Kasumi-1 (cell line): ENCODE results near the gene ESRP2.

ENCODE experiments used
- DNase-seq, 2 experiments: peaks; one replicate each; lab custom pipeline; 2025; lab: John Stamatoyannopoulos, UW

ESRP2 gene

GRCh38 chr16:68235887-68236136 lies at the start of gene ESRP2:
Gene ESRP2, minus strand, starts transcription at chr16:68236127. Its CDS starts 82 bp downstream, at chr16:68236045.
- DNase-seq = no peak

GRCh38 chr16:68285683-68286082 lies 49.8 kb upstream of the ESRP2 start:
- no peak for DNase-seq

GRCh38 chr16:68284847-68285246 lies 48.9 kb upstream of the ESRP2 start:
- DNase-seq = peak; percentile 77 to 85

DNA sequence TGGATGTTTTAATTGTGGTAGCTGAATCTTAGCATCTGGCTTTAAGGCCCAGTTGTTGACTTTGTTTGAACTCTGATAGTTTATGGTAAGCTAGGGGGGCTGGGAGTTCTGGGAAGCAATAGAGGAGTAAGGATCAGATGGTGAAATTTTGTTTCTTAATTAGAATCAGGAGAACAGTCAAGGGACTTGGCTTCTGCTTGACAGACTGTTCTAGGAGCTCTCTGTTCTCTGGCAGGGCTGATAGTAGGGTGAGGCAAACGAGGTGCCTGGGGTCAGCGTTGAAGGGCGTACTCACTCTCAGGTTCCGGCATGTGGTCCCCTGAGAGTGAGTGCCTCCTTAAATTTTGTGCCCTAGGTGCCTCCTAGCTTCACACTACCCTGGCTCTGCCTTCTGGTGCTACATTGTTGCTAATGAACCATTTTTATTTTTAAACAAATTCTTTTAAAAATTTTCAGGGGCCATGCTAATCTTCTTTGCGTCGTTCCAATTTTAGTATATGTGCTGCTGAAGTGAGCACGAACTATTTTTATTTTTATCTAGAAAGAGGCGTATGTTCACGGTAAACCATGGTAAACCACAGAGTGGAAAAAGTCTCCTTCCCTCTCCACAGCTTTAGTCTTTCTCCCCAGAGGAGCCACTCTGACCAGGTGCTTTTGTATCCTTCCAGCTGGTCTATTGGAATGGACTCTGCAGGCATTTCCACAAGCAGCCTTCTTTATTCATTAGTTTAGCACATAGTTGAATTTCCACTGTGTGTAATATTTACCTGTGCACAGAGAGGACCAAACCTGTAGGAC lies 48.1 kb upstream of the ESRP2 start:
- DNase-seq = no peak

DNA sequence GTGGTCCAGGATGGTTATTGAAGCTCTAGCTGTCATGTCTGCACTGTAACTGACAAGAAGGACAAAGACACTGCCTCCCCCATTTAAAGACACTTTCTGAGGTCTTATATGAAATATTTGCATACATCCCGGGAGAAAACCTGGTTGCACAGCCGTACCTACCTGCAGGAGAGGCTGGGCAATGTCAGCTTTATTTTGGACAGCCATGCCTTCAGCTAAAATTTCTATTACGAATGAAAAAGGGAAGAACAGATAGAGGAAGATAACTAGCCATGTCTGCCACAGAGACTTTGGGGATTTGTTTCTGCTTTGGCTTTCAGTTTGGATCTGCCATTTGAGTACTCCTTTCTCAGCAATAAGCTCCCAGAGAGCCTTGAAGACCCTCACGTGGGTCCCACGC lies 47.4 kb upstream of the ESRP2 start:
- peak in 1 of 2 experiments; percentile 31 for DNase-seq

- no peak for DNase-seq
These were observed 46.1 kb upstream of the ESRP2 start for GRCh38 chr16:68282064-68282452.

DNA sequence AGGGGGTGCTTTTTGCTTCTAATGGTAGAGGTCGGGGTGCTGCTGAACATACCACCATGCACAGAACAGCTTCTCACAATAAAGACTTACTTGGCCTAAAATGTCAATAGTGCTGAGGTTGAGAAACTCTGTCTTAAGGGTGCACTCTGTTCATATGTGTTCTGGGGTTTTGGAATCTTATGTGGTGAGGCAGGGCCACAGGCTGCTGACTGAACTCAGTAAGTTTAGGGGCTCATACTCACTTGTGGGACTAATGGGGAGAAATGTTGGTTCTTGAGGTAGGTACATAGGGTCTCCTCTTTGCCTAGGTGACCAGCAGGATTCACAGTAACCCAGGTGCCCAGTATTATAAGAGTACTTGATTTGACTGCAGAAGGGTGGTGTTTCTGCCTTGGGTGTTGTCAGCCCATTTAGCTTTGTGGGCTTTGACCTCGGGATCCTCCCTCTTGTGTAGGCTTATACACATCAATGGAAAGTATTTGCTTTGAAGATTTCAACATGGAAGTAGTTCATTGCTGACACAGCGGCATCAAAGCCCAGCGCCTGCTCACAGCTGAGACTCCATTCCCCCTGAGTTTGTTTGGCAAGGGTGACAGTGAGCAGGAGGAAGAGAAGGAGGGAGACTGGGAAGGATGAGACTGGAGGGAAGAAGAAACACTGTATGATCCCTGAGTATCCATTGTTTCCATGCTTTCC lies 45.6 kb upstream of the ESRP2 start:
- no peak for DNase-seq

DNA sequence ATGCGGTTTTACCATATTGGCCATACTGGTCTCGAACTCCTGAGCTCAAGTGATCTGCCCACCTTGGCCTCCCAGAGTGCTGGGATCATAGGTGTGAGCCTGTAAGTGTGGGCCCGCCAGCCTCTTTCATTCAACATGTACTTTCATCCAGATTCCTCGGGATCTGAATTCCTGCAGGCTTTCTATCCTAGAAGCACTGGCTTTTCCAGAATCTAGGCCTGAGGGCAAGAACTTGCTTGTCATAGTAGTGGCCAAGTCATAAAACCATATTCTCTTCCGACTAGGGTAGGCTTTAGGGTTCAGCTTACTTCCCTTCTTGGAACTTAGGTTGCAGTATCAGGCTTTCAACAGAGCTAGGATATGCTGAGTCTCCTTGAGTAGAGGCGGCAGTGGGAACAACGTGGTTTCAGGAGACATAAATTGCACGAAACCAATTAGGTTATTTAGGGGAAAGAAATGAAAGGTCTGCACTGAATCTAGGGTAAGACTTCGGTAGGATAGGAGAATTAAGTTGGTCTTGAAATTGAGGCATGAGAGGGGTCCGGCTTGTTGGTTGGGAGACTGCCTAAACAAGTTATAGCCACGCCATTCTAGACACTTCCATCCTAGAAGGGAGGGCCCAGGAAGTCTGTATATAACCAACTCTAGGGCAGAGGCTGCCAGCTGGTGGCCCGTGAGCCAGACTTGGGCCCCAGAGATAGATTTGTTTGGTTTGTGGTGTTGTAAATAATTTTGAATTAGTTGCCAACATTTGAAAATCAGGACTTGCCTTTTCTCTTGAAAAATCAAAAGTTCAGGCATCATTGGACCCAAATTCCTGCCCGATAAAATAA lies 44.0 kb upstream of the ESRP2 start:
- DNase-seq = no peak

DNA sequence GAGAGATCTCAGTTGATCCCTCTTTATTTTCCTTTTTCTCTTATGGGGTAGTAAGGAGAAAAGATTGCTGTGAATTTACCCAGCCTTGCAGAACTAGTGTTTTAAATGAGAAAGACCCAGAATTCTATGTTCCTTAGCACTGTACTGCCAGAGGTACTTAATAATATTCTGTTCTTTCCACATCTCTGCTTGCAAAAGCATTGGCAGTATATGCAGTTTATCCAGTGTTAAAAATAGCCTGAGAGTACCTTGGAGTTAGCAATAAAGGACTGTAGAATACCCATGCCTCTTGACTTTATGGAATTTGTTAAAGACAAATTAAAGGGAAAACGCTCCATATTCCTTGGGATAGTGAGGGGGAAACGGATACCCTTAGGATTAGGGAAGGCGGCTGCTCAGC lies 40.3 kb upstream of the ESRP2 start:
- no peak for DNase-seq

DNA sequence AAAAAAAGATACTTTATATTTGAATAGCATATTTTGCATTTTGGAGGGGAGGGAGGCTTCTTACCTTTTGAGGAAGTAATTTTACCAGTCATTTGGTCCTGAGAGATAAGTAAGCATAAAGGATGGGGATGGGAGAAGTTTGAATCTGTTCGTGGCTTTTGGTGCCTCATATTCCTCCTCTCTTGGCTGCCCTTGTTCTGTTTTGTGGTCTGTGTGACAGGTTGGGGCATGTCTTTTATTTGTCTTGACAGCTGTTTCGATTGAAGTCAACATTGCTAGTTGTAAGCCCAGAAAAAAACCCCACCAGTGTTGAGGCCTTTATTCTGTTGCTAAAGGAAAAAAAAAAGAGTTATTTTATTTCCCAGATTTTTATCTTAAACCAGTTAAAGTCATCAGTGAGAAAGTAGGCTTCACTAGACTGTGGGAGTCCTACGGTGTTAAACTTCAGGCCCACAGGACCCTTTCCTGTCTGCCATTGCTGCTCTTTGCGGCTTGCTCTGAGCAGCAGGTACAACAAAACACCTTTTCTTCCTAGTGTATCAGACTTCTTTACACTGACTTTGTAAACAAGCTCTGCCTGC lies 39.8 kb upstream of the ESRP2 start:
- DNase-seq = peak; percentile 16 to 29

GRCh38 chr16:68274441-68274840 lies 38.5 kb upstream of the ESRP2 start:
- no peak for DNase-seq

GRCh38 chr16:68273896-68274295 lies 38.0 kb upstream of the ESRP2 start:
- DNase-seq = no peak

GRCh38 chr16:68273459-68273858 lies 37.5 kb upstream of the ESRP2 start:
- DNase-seq = no peak

GRCh38 chr16:68272507-68273209 lies 36.7 kb upstream of the ESRP2 start:
- DNase-seq = no peak

DNA sequence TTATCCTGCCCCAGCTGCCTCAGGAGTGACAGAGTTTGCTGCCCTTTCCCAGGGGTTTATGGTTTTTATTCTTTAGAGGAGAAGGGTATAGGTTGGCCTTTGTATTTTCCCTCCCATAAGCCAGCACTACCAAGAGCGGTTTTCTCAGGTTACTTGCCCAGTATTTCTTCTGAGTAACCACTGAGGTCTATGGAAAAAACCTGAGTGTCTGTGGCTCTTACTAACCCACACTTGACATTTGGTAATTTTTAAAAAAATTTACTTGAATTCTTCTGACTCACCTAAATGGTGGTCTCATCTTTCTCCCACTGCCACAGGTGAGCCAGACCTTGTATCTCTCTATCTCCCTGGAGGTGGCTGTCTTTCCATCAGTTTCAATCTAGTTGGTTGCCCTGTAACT lies 34.4 kb upstream of the ESRP2 start:
- no peak for DNase-seq

DNA sequence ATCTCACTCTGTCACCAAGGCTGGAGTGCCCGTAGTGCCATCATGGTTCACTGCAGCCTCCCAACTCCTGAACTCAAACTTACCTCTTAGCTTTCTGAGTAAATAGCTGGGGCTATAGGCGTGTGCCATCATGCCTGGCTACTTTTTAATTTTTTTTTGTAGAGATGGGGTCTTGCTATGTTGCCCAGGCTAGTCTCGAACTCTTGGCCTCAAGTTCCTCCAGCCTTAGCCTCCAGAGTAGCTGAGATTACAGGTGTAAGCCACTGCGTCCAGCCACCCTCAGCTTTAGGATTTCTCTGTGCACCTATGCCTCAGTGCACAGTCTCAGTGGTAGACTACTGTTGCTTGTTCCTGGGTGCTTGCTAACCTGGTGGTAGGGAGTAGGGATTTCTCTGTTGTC lies 33.9 kb upstream of the ESRP2 start:
- no peak for DNase-seq

GRCh38 chr16:68267612-68268405 lies 31.9 kb upstream of the ESRP2 start:
- no peak for DNase-seq

DNA sequence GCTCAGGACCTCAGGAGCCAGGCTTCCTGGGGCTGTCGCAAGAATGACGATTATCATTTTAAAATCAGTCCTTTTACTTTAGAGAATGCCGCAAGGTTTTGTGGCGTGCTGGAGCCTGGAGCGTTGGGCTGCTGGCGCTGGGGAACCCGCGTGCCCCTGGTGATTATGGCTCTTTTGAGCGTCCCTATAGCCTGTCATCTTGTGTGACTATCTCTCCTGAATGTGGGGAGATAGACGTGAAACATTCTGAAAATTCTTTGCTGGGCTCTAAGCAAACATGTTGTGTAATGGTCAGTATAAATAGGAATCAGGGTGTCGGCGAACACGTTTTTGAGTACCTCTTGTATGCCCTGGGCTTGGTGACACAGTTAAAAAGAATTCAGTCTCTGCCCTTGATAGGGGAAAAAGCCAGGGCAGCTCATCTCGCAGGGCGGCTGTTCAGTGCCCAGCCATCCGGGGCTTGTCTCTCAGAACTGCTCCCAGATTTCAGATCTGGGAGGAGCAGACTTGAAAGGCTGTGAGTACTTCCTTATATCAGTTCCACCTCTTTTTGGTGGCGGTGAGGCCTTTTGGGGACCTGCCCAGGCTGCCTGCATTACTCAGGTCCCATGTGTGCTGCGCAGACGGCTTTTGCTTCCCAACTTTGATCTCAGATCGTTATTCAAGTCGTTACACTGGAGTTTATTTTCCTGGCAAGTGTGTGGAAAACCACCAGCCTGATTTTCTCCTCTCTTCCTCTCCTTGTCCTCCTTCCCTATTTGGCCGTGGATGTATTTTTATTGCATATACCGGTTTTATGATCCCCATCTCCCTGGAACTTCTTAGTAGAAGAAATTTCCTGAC lies 29.4 kb upstream of the ESRP2 start:
- peak; percentile 82 to 86 for DNase-seq

- peak; percentile 72 to 77 for DNase-seq
These were observed 28.5 kb upstream of the ESRP2 start, which contains the start of gene SLC7A6 for GRCh38 chr16:68264128-68265077. Gene SLC7A6, plus strand, starts transcription at chr16:68264526. Its CDS starts 10,201 bp downstream, at chr16:68274727.
